ENCODE results near the gene RNF148.

The RNF148 gene

DNA sequence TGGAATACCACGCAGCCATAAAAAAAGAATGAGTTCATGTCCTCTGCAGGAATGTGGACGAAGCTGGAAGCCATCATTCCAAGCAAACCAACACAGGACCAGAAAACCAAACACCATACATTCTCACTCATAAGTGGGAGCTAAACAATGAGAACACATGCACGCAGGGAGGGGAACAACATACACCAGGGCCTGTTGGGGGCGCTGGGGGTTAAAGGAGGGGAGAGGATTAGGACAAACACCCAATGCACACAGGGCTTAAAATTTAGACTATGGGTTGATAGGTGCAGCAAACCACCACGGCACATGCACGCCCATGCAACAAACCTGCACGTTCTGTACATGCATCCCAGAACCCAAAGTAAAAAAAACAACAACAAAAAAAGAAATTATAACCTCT is 27.1 kb downstream of the RNF148 start:
- H3F3A ChIP-seq (ENCODE audit: insufficient read depth, low read length) = no peaks in the 10 kb centered on the region
- no peak overlapping the region for H3K27ac ChIP-seq (ENCODE audit: low read depth, low read length, poor library complexity, severe bottlenecking)
- no peaks in the 10 kb centered on the region for H3K9me3 ChIP-seq (ENCODE audit: low read length)
- no peak overlapping the region for H3K4me2 ChIP-seq (ENCODE audit: low read length)
- H3K36me3 ChIP-seq (ENCODE audit: insufficient read depth, low read length) = no peaks in the 10 kb centered on the region
- no peaks in the 10 kb centered on the region for H3K79me2 ChIP-seq (ENCODE audit: insufficient read depth, low read length)
- H2AFZ ChIP-seq (ENCODE audit: low read length) = no peak overlapping the region
- no peak overlapping the region for H3K4me3 ChIP-seq (ENCODE audit: low read depth, low read length, poor library complexity, severe bottlenecking)
- no peak overlapping the region for H3K9ac ChIP-seq (ENCODE audit: low read length)
- no peaks in the 10 kb centered on the region for H4K20me1 ChIP-seq (ENCODE audit: insufficient read depth, low read length)
- no peak for TF ChIP-seq EZH2 (IDR thresholded peaks at IDR 0.05; ENCODE audit: borderline replicate concordance, low read length)
- TF ChIP-seq, protein P1, sequence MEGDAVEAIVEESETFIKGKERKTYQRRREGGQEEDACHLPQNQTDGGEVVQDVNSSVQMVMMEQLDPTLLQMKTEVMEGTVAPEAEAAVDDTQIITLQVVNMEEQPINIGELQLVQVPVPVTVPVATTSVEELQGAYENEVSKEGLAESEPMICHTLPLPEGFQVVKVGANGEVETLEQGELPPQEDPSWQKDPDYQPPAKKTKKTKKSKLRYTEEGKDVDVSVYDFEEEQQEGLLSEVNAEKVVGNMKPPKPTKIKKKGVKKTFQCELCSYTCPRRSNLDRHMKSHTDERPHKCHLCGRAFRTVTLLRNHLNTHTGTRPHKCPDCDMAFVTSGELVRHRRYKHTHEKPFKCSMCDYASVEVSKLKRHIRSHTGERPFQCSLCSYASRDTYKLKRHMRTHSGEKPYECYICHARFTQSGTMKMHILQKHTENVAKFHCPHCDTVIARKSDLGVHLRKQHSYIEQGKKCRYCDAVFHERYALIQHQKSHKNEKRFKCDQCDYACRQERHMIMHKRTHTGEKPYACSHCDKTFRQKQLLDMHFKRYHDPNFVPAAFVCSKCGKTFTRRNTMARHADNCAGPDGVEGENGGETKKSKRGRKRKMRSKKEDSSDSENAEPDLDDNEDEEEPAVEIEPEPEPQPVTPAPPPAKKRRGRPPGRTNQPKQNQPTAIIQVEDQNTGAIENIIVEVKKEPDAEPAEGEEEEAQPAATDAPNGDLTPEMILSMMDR (IDR thresholded peaks at IDR 0.05; ENCODE audit: low read length) = no peak; the same call in 1 of the 2 replicates
- H3K27me3 ChIP-seq (ENCODE audit: insufficient read depth, low read length) = no peaks in the 10 kb centered on the region
- no peaks in the 10 kb centered on the region for H3K9me2 ChIP-seq (ENCODE audit: low read depth, low read length)
- no peaks in the 10 kb centered on the region for H3K4me1 ChIP-seq (ENCODE audit: insufficient read depth, low read length, severe bottlenecking)

DNA sequence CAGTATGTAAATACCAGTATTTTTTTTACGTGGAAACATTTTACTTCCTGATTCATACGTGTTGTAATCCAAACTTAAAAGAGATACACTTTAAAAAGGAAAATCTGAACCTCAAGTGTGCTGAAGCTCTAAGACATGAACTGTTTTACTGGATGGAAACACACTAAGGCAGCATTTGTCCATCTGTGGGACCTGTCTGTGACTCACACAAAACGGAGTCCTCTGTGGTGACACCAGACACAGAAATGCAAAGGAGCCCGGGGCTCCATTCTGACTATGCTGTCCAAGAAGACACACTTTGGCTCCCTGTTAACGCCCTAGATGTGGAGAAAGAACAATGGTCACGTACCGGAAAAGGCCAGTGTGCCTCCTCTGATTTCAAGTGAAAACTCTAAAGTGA is 27.7 kb downstream of the RNF148 start:
- Histone ChIP-seq H3K4me2 (ENCODE audit: low read length) (no peak overlapping the region), H4K20me1 (ENCODE audit: insufficient read depth, low read length) (no peaks in the 10 kb centered on the region), H3K9me3 (ENCODE audit: low read length) (no peaks in the 10 kb centered on the region), H3K27ac (ENCODE audit: low read depth, low read length, poor library complexity, severe bottlenecking) (no peak overlapping the region), H3K36me3 (ENCODE audit: insufficient read depth, low read length) (no peaks in the 10 kb centered on the region), H3K4me3 (ENCODE audit: low read depth, low read length, poor library complexity, severe bottlenecking) (no peak overlapping the region), H3K9me2 (ENCODE audit: low read depth, low read length) (no peaks in the 10 kb centered on the region), H2AFZ (ENCODE audit: low read length) (no peak overlapping the region), H3K9ac (ENCODE audit: low read length) (no peak overlapping the region), H3K79me2 (ENCODE audit: insufficient read depth, low read length) (no peaks in the 10 kb centered on the region), H3K4me1 (ENCODE audit: insufficient read depth, low read length, severe bottlenecking) (no peaks in the 10 kb centered on the region), H3F3A (ENCODE audit: insufficient read depth, low read length) (no peaks in the 10 kb centered on the region), H3K27me3 (ENCODE audit: insufficient read depth, low read length) (no peaks in the 10 kb centered on the region)
- TF ChIP-seq EZH2 (IDR thresholded peaks at IDR 0.05; ENCODE audit: borderline replicate concordance, low read length) = no peak
- TF ChIP-seq, protein P1 (IDR thresholded peaks at IDR 0.05; ENCODE audit: low read length) = no peak

DNA sequence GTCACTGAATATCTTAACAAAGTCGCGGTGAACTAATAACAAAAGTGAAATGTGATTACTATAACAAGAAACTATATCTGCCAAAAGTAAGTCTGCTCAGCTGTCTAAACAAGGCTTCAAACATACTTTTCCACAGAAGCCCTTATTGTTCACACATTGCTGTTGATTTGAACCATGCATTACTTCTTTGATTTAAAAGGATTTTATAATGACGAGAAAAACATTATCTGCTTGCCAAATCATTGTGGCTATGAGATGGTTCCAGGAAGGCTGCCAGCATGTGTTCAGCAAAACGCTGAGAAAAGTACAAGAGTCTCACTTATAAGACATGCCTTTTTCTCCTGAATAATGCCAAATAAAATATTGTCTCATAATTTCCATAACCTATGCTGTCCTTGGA is 28.2 kb downstream of the RNF148 start:
- H3K4me2 ChIP-seq (ENCODE audit: low read length) = no peak overlapping the region
- no peak overlapping the region for H2AFZ ChIP-seq (ENCODE audit: low read length)

More for the DNA sequence above, 28.2 kb downstream of the RNF148 start:
- no peaks in the 10 kb centered on the region for H3K9me2 ChIP-seq (ENCODE audit: low read depth, low read length)
- no peak overlapping the region for H3K9ac ChIP-seq (ENCODE audit: low read length)
- H3K27ac ChIP-seq (ENCODE audit: low read depth, low read length, poor library complexity, severe bottlenecking) = no peak overlapping the region
- no peaks in the 10 kb centered on the region for H3K79me2 ChIP-seq (ENCODE audit: insufficient read depth, low read length)
- no peak for TF ChIP-seq EZH2 (IDR thresholded peaks at IDR 0.05; ENCODE audit: borderline replicate concordance, low read length)
- TF ChIP-seq, protein P1 (IDR thresholded peaks at IDR 0.05; ENCODE audit: low read length) = no peak
- no peaks in the 10 kb centered on the region for H3K27me3 ChIP-seq (ENCODE audit: insufficient read depth, low read length)
- H3K4me1 ChIP-seq (ENCODE audit: insufficient read depth, low read length, severe bottlenecking) = no peaks in the 10 kb centered on the region
- H3K9me3 ChIP-seq (ENCODE audit: low read length) = no peaks in the 10 kb centered on the region
- no peaks in the 10 kb centered on the region for H3F3A ChIP-seq (ENCODE audit: insufficient read depth, low read length)
- no peaks in the 10 kb centered on the region for H4K20me1 ChIP-seq (ENCODE audit: insufficient read depth, low read length)
- no peak overlapping the region for H3K4me3 ChIP-seq (ENCODE audit: low read depth, low read length, poor library complexity, severe bottlenecking)
- no peaks in the 10 kb centered on the region for H3K36me3 ChIP-seq (ENCODE audit: insufficient read depth, low read length)
